K562 (cell line): Measurements from ENCODE around the gene HTR2B. TPM values are rescaled to one million over a fixed set of nuclear protein-coding genes. Genes with fewer than 3 reads are reported as not detected.

Source experiments
- ATAC-seq: fragments of 200-7000 bp; cut with Tn5 transposase; 3 replicates; pipeline ENCODE4 v1.9.1; 2020; ENCODE audit warnings: moderate library complexity
- BruUV-seq: library from RNA; stranded (reverse); fragments of 400-500 nt; replicated peaks from 2 replicates; lab custom pipeline; 2021; lab: Mats Ljungman, UMichigan
- CTCF ChIA-PET: fragments of 300-600 bp; formaldehyde crosslinking; extraction: SDS; loops from one replicate; lab custom pipeline; 2021; ENCODE audit warnings: low intra/inter-chr PET ratio; lab: Yijun Ruan, JAX
- POLR2A ChIA-PET: fragments of 300-600, 350-650 bp; sonication (Branson Sonifier 250); formaldehyde crosslinking; extraction: SDS; loops from one replicate; lab custom pipeline; 2021; ENCODE audit warnings: antibody characterized with exemption, inconsistent platforms; lab: Yijun Ruan, JAX
- DNase-seq, 4 experiments: peaks; one replicate each; pipeline versions ENCODE4 v3.0.0 to v3.0.0-alpha.2; 2011 to 2018; ENCODE audit warnings: low spot score in 3 of 4, mixed read lengths in 3 of 4; ENCODE audit errors: extremely low read depth in 1 of 4
- FAIRE-seq: peaks from 2 replicates; lab custom pipeline; 2011; peaks lifted over from hg19 to GRCh38; lab: Jason Lieb, UNC
- H2AFZ ChIP-seq: 2 replicates; pipeline ENCODE4 v1.6.0; 2011; ENCODE audit warnings: low read depth, low read length, control low read depth, inconsistent platforms
- H3K27ac ChIP-seq: fragments of 200-600 bp; 3 replicates; pipeline ENCODE4 v1.8.0; 2011; ENCODE audit warnings: low read depth, mild to moderate bottlenecking, control low read depth, inconsistent platforms, low read length, moderate library complexity, mixed read lengths; ENCODE audit errors: extremely low read depth
- H3K27me3 ChIP-seq, 2 experiments: fragments of 300-600 bp in 1 of 2; 2 replicates in 1 of 2; 3 replicates in 1 of 2; pipeline versions ENCODE4 v1.6.0 to v1.8.0; 2011; ENCODE audit warnings: inconsistent platforms in 2 of 2, low read length in 2 of 2, mild to moderate bottlenecking in 1 of 2, mixed read lengths in 1 of 2, moderate library complexity in 1 of 2; ENCODE audit not compliant: control insufficient read depth in 2 of 2, insufficient read depth in 2 of 2
- H3K36me3 ChIP-seq: fragments of 300-600 bp; 3 replicates; pipeline ENCODE4 v1.8.0; 2011; ENCODE audit warnings: mild to moderate bottlenecking, low read length, inconsistent platforms; ENCODE audit not compliant: control insufficient read depth, insufficient read depth
- H3K4me1 ChIP-seq, 2 experiments: fragments of 200-600 bp in 1 of 2; replicated peaks in 1 of 2; 2 replicates in 1 of 2; 3 replicates in 1 of 2; pipeline versions ENCODE4 v1.5.1 to v1.8.0; 2011; ENCODE audit warnings: inconsistent platforms in 2 of 2, low read length in 2 of 2, mild to moderate bottlenecking in 1 of 2, mixed read lengths in 1 of 2, moderate library complexity in 1 of 2; ENCODE audit not compliant: control insufficient read depth in 2 of 2, insufficient read depth in 2 of 2
- H3K4me2 ChIP-seq: 2 replicates; pipeline ENCODE4 v1.6.1; 2011; ENCODE audit warnings: low read length, control low read depth, inconsistent platforms, mixed read lengths; ENCODE audit not compliant: insufficient read depth
- H3K4me3 ChIP-seq: fragments of 200-600 bp; sonication (generic), shearing (Covaris generic); 2 replicates; pipeline ENCODE4 v1.5.1; 2016; ENCODE audit warnings: control low read depth, inconsistent platforms
- H3K79me2 ChIP-seq: fragments of 200-600 bp; 3 replicates; pipeline ENCODE4 v1.8.0; 2011; ENCODE audit warnings: low read length, inconsistent platforms; ENCODE audit not compliant: control insufficient read depth, insufficient read depth
- H3K9ac ChIP-seq, 2 experiments: 2 replicates each; pipeline versions ENCODE4 v1.6.0 to v1.6.1; 2011; ENCODE audit warnings: low read depth in 2 of 2, low read length in 2 of 2, control low read depth in 1 of 2, inconsistent platforms in 1 of 2, mild to moderate bottlenecking in 1 of 2, mixed read lengths in 1 of 2; ENCODE audit not compliant: insufficient read depth in 1 of 2
- H3K9me1 ChIP-seq: one replicate; pipeline ENCODE4 v1.6.0; 2011; ENCODE audit warnings: inconsistent platforms, mild to moderate bottlenecking, low read length, moderate library complexity; ENCODE audit not compliant: control insufficient read depth, insufficient read depth
- H3K9me3 ChIP-seq: replicated peaks from 2 replicates; pipeline ENCODE4 v1.5.1; 2011; ENCODE audit warnings: low read depth, low read length, inconsistent platforms; ENCODE audit not compliant: control insufficient read depth, insufficient read depth
- H4K20me1 ChIP-seq: replicated peaks from 2 replicates; pipeline ENCODE4 v1.6.1; 2011; ENCODE audit warnings: low read length, inconsistent platforms, mixed read lengths; ENCODE audit not compliant: control insufficient read depth, insufficient read depth
- ADNP ChIP-seq: fragments of 200-800 bp; sonication (Bioruptor generic); IDR thresholded peaks from 2 replicates; pipeline ENCODE4 v1.6.1; 2016; ENCODE audit warnings: missing genetic modification characterization, missing compliant biosample characterization
- ASH1L ChIP-seq: fragments of 450-650 bp; IDR thresholded peaks from 2 replicates; pipeline ENCODE4 v1.6.1; 2018; ENCODE audit warnings: borderline replicate concordance, mild to moderate bottlenecking, low read depth; ENCODE audit not compliant: partially characterized antibody
- DDX20 ChIP-seq: fragments of 450-650 bp; IDR thresholded peaks from 2 replicates; pipeline ENCODE4 v1.6.1; 2016; ENCODE audit warnings: missing genetic modification characterization, low read depth, mild to moderate bottlenecking, missing compliant biosample characterization, moderate library complexity
- NKRF ChIP-seq: fragments of 450-650 bp; IDR thresholded peaks from 2 replicates; pipeline ENCODE4 v1.6.1; 2016; ENCODE audit warnings: borderline replicate concordance
- RAD51 ChIP-seq: fragments of 450-650 bp; IDR thresholded peaks from 2 replicates; pipeline ENCODE4 v1.7.1; 2016; ENCODE audit warnings: low read depth, mild to moderate bottlenecking, borderline replicate concordance
- SMARCA4 ChIP-seq: fragments of 450-650 bp; IDR thresholded peaks from 2 replicates; pipeline ENCODE4 v1.6.1; 2016
- SRSF1 ChIP-seq: fragments of 200-400 bp; formaldehyde crosslinking; IDR thresholded peaks from 2 replicates; pipeline ENCODE4 v1.6.1; 2017; ENCODE audit warnings: mild to moderate bottlenecking, low read depth, low read length, moderate library complexity
- ZBED1 ChIP-seq: IDR thresholded peaks from 2 replicates; pipeline ENCODE4 v1.6.1; 2014
- ZFX ChIP-seq: sonication (generic); formaldehyde crosslinking; IDR thresholded peaks from 2 replicates; pipeline ENCODE4 v1.8.0; 2022; ENCODE audit warnings: mild to moderate bottlenecking, missing genetic modification reagents, moderate library complexity
- ZNF551 ChIP-seq: fragments of 250-450 bp; sonication (Bioruptor Pico); IDR thresholded peaks from 2 replicates; pipeline ENCODE4 v1.5.0; 2021; ENCODE audit warnings: mild to moderate bottlenecking, moderate library complexity
- WGBS: fragments of 100-300 bp; shearing (Covaris generic); methylation state at CpG from one replicate; pipeline ENCODE4 v1.1.6; 2016; ENCODE audit warnings: low coverage, mixed read lengths; ENCODE audit not compliant: insufficient coverage; ENCODE audit errors: missing lambda C conversion rate; 5-methylcytosine and 5-hydroxymethylcytosine counted together
- in situ Hi-C: fragments of 300-500 bp; cut with MboI; formaldehyde crosslinking; loops from 4 replicates; pipeline ENCODE4 v1.15.0; 2018; ENCODE audit warnings: inconsistent platforms, mixed read lengths
- intact Hi-C: fragments of 100-400 bp; cut with micrococcal nuclease; formaldehyde crosslinking; loops from 2 replicates; pipeline ENCODE4 v1.14.2; 2022
- polyA plus RNA-seq, 8 experiments: library from polyadenylated mRNA; depleted of rRNA in 4 of 8; stranded (reverse) in 5 of 8; unstranded in 3 of 8; fragments of >200 nt; fragmentation: Nextera tagmentation in 2 of 8; fragmentation: Illumina TruSeq in 1 of 8; extraction: Ambion mirVana in 2 of 8; extraction: Trizol in 1 of 8; gene quantifications; 2 replicates each; pipeline versions ENCODE4 v1.2.1 to v1.2.3, GENCODE V29; 2011 to 2014; ENCODE audit warnings: inconsistent platforms in 1 of 8, missing spikeins in 1 of 8
- total RNA-seq, 7 experiments: library from RNA; depleted of rRNA in 6 of 7; stranded (reverse); fragments of >200 nt in 6 of 7; fragmentation: Illumina TruSeq in 2 of 7; extraction: Trizol in 2 of 7; gene quantifications; 2 replicates each; pipeline versions ENCODE4 v1.2.1 to v1.2.3, GENCODE V29; 2011 to 2021; ENCODE audit warnings: low replicate concordance in 1 of 7
- TF ChIP-seq, protein P1 (sequence below): IDR thresholded peaks from 2 replicates; pipeline ENCODE4 v1.6.1; 2014; ENCODE audit warnings: antibody characterized with exemption
- TF ChIP-seq, protein P2 (sequence below): sonication (generic); formaldehyde crosslinking; IDR thresholded peaks from 2 replicates; pipeline ENCODE4 v1.8.1; 2023; ENCODE audit warnings: mild to moderate bottlenecking, missing genetic modification reagents
- TF ChIP-seq, protein P3 (sequence below): fragments of 250-450 bp; sonication (Bioruptor Pico); IDR thresholded peaks from 2 replicates; pipeline ENCODE4 v1.8.0; 2021; ENCODE audit warnings: moderate library complexity, mild to moderate bottlenecking, inconsistent platforms
- TF ChIP-seq, protein P4 (sequence below): IDR thresholded peaks from 2 replicates; pipeline ENCODE4 v1.6.1; 2011; ENCODE audit not compliant: insufficient read length; ENCODE audit errors: extremely low read depth

The HTR2B gene
- total and polyA plus RNA-seq, 9 of the 15 experiments (the other 6 are each of a cell fraction or from before 2014, with no cell fraction given): not detected

GRCh38 chr2:231102772-231103171 is 22.1 kb downstream of the HTR2B start (continued):
- TF ChIP-seq ASH1L: no peak
- TF ChIP-seq SRSF1: no peak

DNA sequence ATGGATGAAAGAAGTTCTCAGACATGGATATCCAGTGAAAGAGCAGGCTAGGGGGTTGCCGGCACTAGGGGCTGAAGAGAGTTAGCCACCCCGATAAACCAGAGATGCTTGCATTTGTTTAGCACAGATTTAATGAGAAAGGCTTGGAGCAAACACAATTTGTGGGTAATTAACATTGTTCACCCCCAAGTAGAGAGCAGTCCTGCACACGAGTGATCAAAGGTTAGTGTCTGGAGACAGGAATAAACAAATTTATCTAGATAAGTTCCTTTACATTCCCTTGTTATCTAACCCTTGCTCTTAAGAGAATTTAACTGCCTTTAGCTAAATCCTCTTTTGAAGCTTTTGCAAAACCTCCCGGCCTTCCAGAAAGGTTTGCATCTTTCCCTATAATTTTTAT is 23.9 kb downstream of the HTR2B start:
- Histone ChIP-seq H4K20me1 (no peaks in the 10 kb centered on the region; the same call in 1 of the 2 replicates), H3K79me2 (peaks cover 3% of the 10 kb centered on the region; the same call in 2 of the 3 replicates), H3K4me2 (no peak overlapping the region), H3K9ac (no peak overlapping the region), H3K9me3 (no peaks in the 10 kb centered on the region), H3K36me3 (peaks cover 31% of the 10 kb centered on the region; the same call in 1 of the 3 replicates), H3K4me3 (no peak overlapping the region), H3K9me1 (no peaks in the 10 kb centered on the region), H3K27ac (no peak overlapping the region), H2AFZ (no peak overlapping the region), H3K4me1 (no peaks in the 10 kb centered on the region), H3K27me3 (no peaks in the 10 kb centered on the region)
- in situ Hi-C loops (loop anchor here (10.0 kb wide), 1 partner anchor 354 kb away; no protein-coding TSS in a partner anchor), intact Hi-C loops (loop anchor here (5.0 kb wide), 2 partner anchors 91 to 351 kb away; no protein-coding TSS in a partner anchor)
- ATAC-seq: no peak
- WGBS: 87% methylated on average over 4 of the region's 4 CpGs
- POLR2A ChIA-PET: interaction anchor here (0.6 to 1.3 kb wide), 2 partner anchors 11 to 12 kb away, joined by 3 to 4 read pairs; no protein-coding TSS in a partner anchor
- CTCF ChIA-PET: no interaction called here
- no peak for DNase-seq
- no peak for FAIRE-seq
- no TSS peak for BruUV-seq
- no peak for TF ChIP-seq SMARCA4
- TF ChIP-seq, protein P1, sequence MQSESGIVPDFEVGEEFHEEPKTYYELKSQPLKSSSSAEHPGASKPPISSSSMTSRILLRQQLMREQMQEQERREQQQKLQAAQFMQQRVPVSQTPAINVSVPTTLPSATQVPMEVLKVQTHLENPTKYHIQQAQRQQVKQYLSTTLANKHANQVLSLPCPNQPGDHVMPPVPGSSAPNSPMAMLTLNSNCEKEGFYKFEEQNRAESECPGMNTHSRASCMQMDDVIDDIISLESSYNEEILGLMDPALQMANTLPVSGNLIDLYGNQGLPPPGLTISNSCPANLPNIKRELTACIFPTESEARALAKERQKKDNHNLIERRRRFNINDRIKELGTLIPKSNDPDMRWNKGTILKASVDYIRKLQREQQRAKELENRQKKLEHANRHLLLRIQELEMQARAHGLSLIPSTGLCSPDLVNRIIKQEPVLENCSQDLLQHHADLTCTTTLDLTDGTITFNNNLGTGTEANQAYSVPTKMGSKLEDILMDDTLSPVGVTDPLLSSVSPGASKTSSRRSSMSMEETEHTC: no peak
- TF ChIP-seq ZNF551 (CRISPR knock-in tag): no peak
- TF ChIP-seq ZBED1: no peak
- no peak for TF ChIP-seq ADNP (tag)
- TF ChIP-seq ZFX: no peak
- TF ChIP-seq, protein P2, sequence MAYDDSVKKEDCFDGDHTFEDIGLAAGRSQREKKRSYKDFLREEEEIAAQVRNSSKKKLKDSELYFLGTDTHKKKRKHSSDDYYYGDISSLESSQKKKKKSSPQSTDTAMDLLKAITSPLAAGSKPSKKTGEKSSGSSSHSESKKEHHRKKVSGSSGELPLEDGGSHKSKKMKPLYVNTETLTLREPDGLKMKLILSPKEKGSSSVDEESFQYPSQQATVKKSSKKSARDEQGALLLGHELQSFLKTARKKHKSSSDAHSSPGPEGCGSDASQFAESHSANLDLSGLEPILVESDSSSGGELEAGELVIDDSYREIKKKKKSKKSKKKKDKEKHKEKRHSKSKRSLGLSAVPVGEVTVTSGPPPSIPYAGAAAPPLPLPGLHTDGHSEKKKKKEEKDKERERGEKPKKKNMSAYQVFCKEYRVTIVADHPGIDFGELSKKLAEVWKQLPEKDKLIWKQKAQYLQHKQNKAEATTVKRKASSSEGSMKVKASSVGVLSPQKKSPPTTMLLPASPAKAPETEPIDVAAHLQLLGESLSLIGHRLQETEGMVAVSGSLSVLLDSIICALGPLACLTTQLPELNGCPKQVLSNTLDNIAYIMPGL (CRISPR knock-in tag): no peak
- TF ChIP-seq RAD51: no peak
- TF ChIP-seq, protein P3, sequence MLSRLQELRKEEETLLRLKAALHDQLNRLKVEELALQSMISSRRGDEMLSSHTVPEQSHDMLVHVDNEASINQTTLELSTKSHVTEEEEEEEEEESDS (CRISPR knock-in tag): no peak
- TF ChIP-seq, protein P4, sequence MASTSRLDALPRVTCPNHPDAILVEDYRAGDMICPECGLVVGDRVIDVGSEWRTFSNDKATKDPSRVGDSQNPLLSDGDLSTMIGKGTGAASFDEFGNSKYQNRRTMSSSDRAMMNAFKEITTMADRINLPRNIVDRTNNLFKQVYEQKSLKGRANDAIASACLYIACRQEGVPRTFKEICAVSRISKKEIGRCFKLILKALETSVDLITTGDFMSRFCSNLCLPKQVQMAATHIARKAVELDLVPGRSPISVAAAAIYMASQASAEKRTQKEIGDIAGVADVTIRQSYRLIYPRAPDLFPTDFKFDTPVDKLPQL: no peak
- no peak for TF ChIP-seq DDX20 (tag)
- TF ChIP-seq NKRF: no peak
